Kidney epithelial cell (primary cell): ENCODE results near the gene CPA2. TPM values are rescaled to one million over a fixed set of nuclear protein-coding genes. Genes with fewer than 3 reads are reported as not detected.

Source experiments
- DNase-seq: peaks from one replicate; pipeline ENCODE4 v3.0.0-alpha.2; 2010; ENCODE audit warnings: low read depth
- H3K27me3 ChIP-seq: 2 replicates; pipeline ENCODE4 v1.6.0; 2011; ENCODE audit warnings: low read length; ENCODE audit not compliant: control insufficient read depth, insufficient read depth
- H3K36me3 ChIP-seq: 2 replicates; pipeline ENCODE4 v1.5.1; 2011; ENCODE audit warnings: low read length; ENCODE audit not compliant: control insufficient read depth, insufficient read depth
- H3K4me3 ChIP-seq: 2 replicates; pipeline ENCODE4 v1.5.1; 2011; ENCODE audit warnings: low read depth, mild to moderate bottlenecking, control low read depth, low read length
- CTCF ChIP-seq: IDR thresholded peaks from 2 replicates; pipeline ENCODE4 v1.5.1; 2011; ENCODE audit warnings: mild to moderate bottlenecking, moderate library complexity, low read length, control low read depth, inconsistent platforms; ENCODE audit not compliant: insufficient read depth, poor library complexity, severe bottlenecking
- total RNA-seq: library from RNA; depleted of rRNA; stranded (reverse); fragments of >200 nt; gene quantifications from 2 replicates; pipeline ENCODE4 v1.2.3, GENCODE V29; 2015

CPA2 gene
- total RNA-seq, 1 donor from 2014 or later, result not detected

DNA sequence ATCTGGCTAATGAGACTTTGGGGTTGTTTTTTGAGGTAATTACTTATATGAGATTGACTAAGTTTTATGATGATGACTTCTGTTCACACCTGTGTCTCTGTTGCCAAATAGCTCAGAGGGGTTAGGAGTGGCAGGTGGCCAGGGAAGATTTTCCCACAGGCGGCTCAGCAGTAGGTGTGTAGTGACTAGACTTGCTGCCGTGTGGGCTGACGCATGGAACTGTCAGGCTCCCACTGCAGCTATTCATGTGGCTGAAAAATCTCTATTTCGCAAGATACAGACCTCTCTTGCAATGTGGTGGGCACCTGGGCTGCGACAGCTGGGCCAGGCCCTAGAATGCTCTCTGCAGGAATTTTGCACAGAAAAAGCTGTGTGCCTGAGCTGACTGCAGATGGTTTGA is 27.7 kb downstream of the CPA2 start:
- no peak for TF ChIP-seq CTCF
- Histone ChIP-seq H3K36me3 (no peaks in the 10 kb centered on the region), H3K4me3 (no peak overlapping the region), H3K27me3 (no peaks in the 10 kb centered on the region)
- DNase-seq, result no peak

GRCh38 chr7:130296221-130296951 is 29.7 kb downstream of the CPA2 start:
- TF ChIP-seq CTCF, result no peak
- H3K36me3 ChIP-seq, result no peaks in the 10 kb centered on the region
- no peaks in the 10 kb centered on the region for H3K27me3 ChIP-seq
- no peak for DNase-seq
- H3K4me3 ChIP-seq, result no peak overlapping the region

- Histone ChIP-seq H3K27me3 (no peaks in the 10 kb centered on the region), H3K4me3 (no peak overlapping the region), H3K36me3 (no peaks in the 10 kb centered on the region)
- TF ChIP-seq CTCF, result no peak
- DNase-seq, result no peak
Measured at GRCh38 chr7:130297628-130298543, 31.2 kb downstream of the CPA2 start.

- no peak for DNase-seq
Measured at GRCh38 chr7:130298544-130299326, 32.1 kb downstream of the CPA2 start.

DNA sequence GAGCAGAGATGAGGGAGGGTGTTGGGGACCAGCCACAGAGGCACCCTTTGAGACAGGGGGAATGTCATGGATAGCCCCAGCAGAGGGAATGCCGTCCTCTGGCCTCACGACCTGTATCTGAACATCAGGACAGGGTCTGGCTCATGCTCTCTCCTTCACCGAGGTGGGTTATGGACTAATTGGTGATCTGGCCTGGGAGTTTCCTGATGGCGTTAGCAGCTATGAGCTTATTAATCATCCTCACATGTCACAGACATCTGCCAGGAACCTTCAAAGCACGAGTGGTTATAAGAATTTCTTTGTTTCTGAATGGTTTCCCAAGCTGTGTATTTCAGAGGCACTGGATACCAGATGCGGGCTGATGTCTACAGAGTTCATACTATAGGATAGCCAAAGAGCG is 33.2 kb downstream of the CPA2 start:
- H3K36me3 ChIP-seq, result no peaks in the 10 kb centered on the region
- no peak for TF ChIP-seq CTCF
- no peak for DNase-seq
- H3K27me3 ChIP-seq, result no peaks in the 10 kb centered on the region
- no peak overlapping the region for H3K4me3 ChIP-seq

More at GRCh38 chr7:130298544-130299326, 32.1 kb downstream of the CPA2 start:
- H3K36me3 ChIP-seq, result no peaks in the 10 kb centered on the region
- no peak overlapping the region for H3K4me3 ChIP-seq
- no peaks in the 10 kb centered on the region for H3K27me3 ChIP-seq
- TF ChIP-seq CTCF, result no peak
